ENCODE data around the gene BTN2A1. TPM values are rescaled to one million over a fixed set of nuclear protein-coding genes. Genes with fewer than 3 reads are reported as not detected.

Gene BTN2A1
- total RNA-seq, 1 donor from 2014 or later, result 45.1 TPM

- ChIA-PET POLR2A (interaction anchor here (1.1 to 1.5 kb wide), 2 partner anchors 9 to 68 kb away, joined by 3 to 5 read pairs; no protein-coding TSS in a partner anchor), CTCF (no interaction called here)
- DNase-seq (no peak), ATAC-seq (ENCODE audit: low read depth) (no peak)
- Mint-ChIP-seq H3K4me1 (peaks cover 68% of the 10 kb centered on the region), H3K36me3 (ENCODE audit: low read depth) (peaks cover 95% of the 10 kb centered on the region), H3K4me3 (no peak overlapping the region), H3K27ac (peak overlapping the region; percentile 59), H3K27me3 (no peaks in the 10 kb centered on the region), H3K9me3 (no peaks in the 10 kb centered on the region)
- intact Hi-C loops (cut with micrococcal nuclease), result no loop called here
- no peak for TF ChIP-seq CTCF (IDR thresholded peaks at IDR 0.05)
Observed at GRCh38 chr6:26464014-26464413, 6.3 kb downstream of the BTN2A1 start.

- ATAC-seq (ENCODE audit: low read depth) (no peak), DNase-seq (no peak)
- no peak overlapping the region for H3K4me3 Mint-ChIP-seq
- H3K27me3 Mint-ChIP-seq, result no peaks in the 10 kb centered on the region
- peaks cover 93% of the 10 kb centered on the region for H3K36me3 Mint-ChIP-seq (ENCODE audit: low read depth)
- H3K4me1 Mint-ChIP-seq, result peaks cover 65% of the 10 kb centered on the region
- H3K9me3 Mint-ChIP-seq, result no peaks in the 10 kb centered on the region
- ChIA-PET POLR2A (interaction anchor here (0.6 to 1.5 kb wide), 3 partner anchors 9 to 68 kb away, joined by 3 to 5 read pairs (median 5); no protein-coding TSS in a partner anchor), CTCF (no interaction called here)
- TF ChIP-seq CTCF (IDR thresholded peaks at IDR 0.05), result no peak
- intact Hi-C loops (cut with micrococcal nuclease), result no loop called here
- H3K27ac Mint-ChIP-seq, result peak overlapping the region; percentile 64
Observed at GRCh38 chr6:26464416-26465131, 6.8 kb downstream of the BTN2A1 start.

- Mint-ChIP-seq H3K9me3 (no peaks in the 10 kb centered on the region), H3K27ac (no peak overlapping the region), H3K4me3 (no peak overlapping the region), H3K36me3 (ENCODE audit: low read depth) (peaks cover 87% of the 10 kb centered on the region), H3K4me1 (peaks cover 53% of the 10 kb centered on the region), H3K27me3 (no peaks in the 10 kb centered on the region)
- ChIA-PET CTCF (no interaction called here), POLR2A (no interaction called here)
- intact Hi-C loops (cut with micrococcal nuclease), result no loop called here
- TF ChIP-seq CTCF (IDR thresholded peaks at IDR 0.05), result no peak
- ATAC-seq (ENCODE audit: low read depth) (no peak), DNase-seq (no peak)
Observed at GRCh38 chr6:26465776-26466175, 8.0 kb downstream of the BTN2A1 start.

GRCh38 chr6:26468829-26469228, 11.1 kb downstream of the BTN2A1 start:
- POLR2A ChIA-PET, result interaction anchor here (1.4 kb wide), 1 partner anchor 38 kb away, joined by 3 read pairs; no protein-coding TSS in a partner anchor
- Mint-ChIP-seq H3K27me3 (no peaks in the 10 kb centered on the region), H3K9me3 (peaks cover 2% of the 10 kb centered on the region), H3K27ac (peak overlapping the region; percentile 75), H3K36me3 (ENCODE audit: low read depth) (peaks cover 69% of the 10 kb centered on the region), H3K4me3 (no peak overlapping the region), H3K4me1 (peaks cover 45% of the 10 kb centered on the region)
- TF ChIP-seq CTCF (IDR thresholded peaks at IDR 0.05), result no peak
- DNase-seq (no peak), ATAC-seq (ENCODE audit: low read depth) (no peak)
- CTCF ChIA-PET, result no interaction called here
- intact Hi-C loops (cut with micrococcal nuclease), result no loop called here

- intact Hi-C loops (cut with micrococcal nuclease), result no loop called here
- Mint-ChIP-seq H3K9me3 (peaks cover 2% of the 10 kb centered on the region), H3K27ac (no peak overlapping the region), H3K4me1 (peaks cover 50% of the 10 kb centered on the region), H3K36me3 (ENCODE audit: low read depth) (peaks cover 58% of the 10 kb centered on the region), H3K27me3 (no peaks in the 10 kb centered on the region), H3K4me3 (no peak overlapping the region)
- no peak for DNase-seq
- no peak for ATAC-seq (ENCODE audit: low read depth)
- no peak for TF ChIP-seq CTCF (IDR thresholded peaks at IDR 0.05)
- ChIA-PET POLR2A (interaction anchor here (0.7 kb wide), 2 partner anchors 13 to 21 kb away, joined by 3 read pairs; partner anchors contain the start of gene BTN2A1), CTCF (no interaction called here)
Observed at GRCh38 chr6:26470643-26471042, 12.9 kb downstream of the BTN2A1 start.
